Measurements from ENCODE around the gene SCNN1G.

Gene SCNN1G

DNA sequence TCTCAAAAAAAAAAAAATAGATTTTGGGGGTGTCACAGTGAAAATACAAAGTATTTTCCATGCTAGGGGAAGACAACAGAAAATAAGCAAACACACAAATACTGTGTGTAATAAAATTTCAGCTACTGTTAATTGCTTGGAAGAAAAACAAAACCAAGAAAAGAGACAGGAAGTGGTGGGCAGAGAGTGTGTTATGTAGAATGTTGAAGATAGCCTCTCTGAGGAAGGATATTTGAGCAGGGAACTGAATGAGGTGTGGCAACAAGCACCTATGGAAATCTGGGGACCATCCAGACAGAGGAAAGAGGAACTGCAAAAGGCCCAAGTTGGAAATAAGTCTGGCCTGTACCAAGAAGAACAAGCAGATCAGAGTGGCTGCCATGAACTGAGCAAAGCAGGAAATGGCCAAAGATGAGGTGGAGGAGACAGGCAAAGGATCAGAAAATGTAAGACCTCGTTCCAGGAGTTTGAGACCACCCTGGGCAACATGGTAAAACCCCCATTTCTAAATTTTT lies 25.5 kb upstream of the SCNN1G start:
- TF ChIP-seq TCF4 (CRISPR knock-in tag; IDR thresholded peaks at IDR 0.05; ENCODE audit: borderline replicate concordance) (no peak), OSR1 (CRISPR knock-in tag; IDR thresholded peaks at IDR 0.05) (no peak), PATZ1 (CRISPR knock-in tag; IDR thresholded peaks at IDR 0.05; ENCODE audit: borderline replicate concordance) (no peak), BACH2 (CRISPR knock-in tag; IDR thresholded peaks at IDR 0.05; ENCODE audit: borderline replicate concordance) (no peak), CREB5 (CRISPR knock-in tag; IDR thresholded peaks at IDR 0.05; ENCODE audit: low read depth) (no peak), CSDC2 (CRISPR knock-in tag; IDR thresholded peaks at IDR 0.05) (no peak)
- ATAC-seq, result no peak

- TF ChIP-seq ZNF565 (CRISPR knock-in tag; conservative IDR thresholded peaks at IDR 0.05; ENCODE audit: low read depth) (no peak), ARNTL (CRISPR knock-in tag; IDR thresholded peaks at IDR 0.05; ENCODE audit: borderline replicate concordance, low read depth) (no peak), RARB (CRISPR knock-in tag; IDR thresholded peaks at IDR 0.05) (no peak), CREB5 (CRISPR knock-in tag; IDR thresholded peaks at IDR 0.05; ENCODE audit: low read depth) (no peak), TOX (CRISPR knock-in tag; IDR thresholded peaks at IDR 0.05; ENCODE audit: borderline replicate concordance) (no peak), OSR1 (CRISPR knock-in tag; IDR thresholded peaks at IDR 0.05) (no peak), ZC3H10 (CRISPR knock-in tag; IDR thresholded peaks at IDR 0.05) (no peak), CSDC2 (CRISPR knock-in tag; IDR thresholded peaks at IDR 0.05) (no peak), BACH2 (CRISPR knock-in tag; IDR thresholded peaks at IDR 0.05; ENCODE audit: borderline replicate concordance) (no peak), ISL1 (CRISPR knock-in tag; IDR thresholded peaks at IDR 0.05) (no peak), ZNF70 (CRISPR knock-in tag; IDR thresholded peaks at IDR 0.05) (no peak), ZFP3 (CRISPR knock-in tag; IDR thresholded peaks at IDR 0.05) (no peak), ZNF8 (CRISPR knock-in tag; IDR thresholded peaks at IDR 0.05) (no peak), GLIS3 (CRISPR knock-in tag; IDR thresholded peaks at IDR 0.05) (no peak), PPARA (CRISPR knock-in tag; IDR thresholded peaks at IDR 0.05; ENCODE audit: borderline replicate concordance) (no peak), TCF4 (CRISPR knock-in tag; IDR thresholded peaks at IDR 0.05; ENCODE audit: borderline replicate concordance) (no peak), ZFP30 (CRISPR knock-in tag; IDR thresholded peaks at IDR 0.05) (no peak), ESRRG (CRISPR knock-in tag; IDR thresholded peaks at IDR 0.05) (no peak), SNAI2 (CRISPR knock-in tag; IDR thresholded peaks at IDR 0.05) (no peak)
- TF ChIP-seq, protein P1, sequence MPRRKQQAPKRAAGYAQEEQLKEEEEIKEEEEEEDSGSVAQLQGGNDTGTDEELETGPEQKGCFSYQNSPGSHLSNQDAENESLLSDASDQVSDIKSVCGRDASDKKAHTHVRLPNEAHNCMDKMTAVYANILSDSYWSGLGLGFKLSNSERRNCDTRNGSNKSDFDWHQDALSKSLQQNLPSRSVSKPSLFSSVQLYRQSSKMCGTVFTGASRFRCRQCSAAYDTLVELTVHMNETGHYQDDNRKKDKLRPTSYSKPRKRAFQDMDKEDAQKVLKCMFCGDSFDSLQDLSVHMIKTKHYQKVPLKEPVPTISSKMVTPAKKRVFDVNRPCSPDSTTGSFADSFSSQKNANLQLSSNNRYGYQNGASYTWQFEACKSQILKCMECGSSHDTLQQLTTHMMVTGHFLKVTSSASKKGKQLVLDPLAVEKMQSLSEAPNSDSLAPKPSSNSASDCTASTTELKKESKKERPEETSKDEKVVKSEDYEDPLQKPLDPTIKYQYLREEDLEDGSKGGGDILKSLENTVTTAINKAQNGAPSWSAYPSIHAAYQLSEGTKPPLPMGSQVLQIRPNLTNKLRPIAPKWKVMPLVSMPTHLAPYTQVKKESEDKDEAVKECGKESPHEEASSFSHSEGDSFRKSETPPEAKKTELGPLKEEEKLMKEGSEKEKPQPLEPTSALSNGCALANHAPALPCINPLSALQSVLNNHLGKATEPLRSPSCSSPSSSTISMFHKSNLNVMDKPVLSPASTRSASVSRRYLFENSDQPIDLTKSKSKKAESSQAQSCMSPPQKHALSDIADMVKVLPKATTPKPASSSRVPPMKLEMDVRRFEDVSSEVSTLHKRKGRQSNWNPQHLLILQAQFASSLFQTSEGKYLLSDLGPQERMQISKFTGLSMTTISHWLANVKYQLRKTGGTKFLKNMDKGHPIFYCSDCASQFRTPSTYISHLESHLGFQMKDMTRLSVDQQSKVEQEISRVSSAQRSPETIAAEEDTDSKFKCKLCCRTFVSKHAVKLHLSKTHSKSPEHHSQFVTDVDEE (CRISPR knock-in tag; IDR thresholded peaks at IDR 0.05), result no peak
- ATAC-seq, result no peak
Observed at GRCh38 chr16:23158114-23158513, 24.4 kb upstream of the SCNN1G start.

- no peak for TF ChIP-seq TOX (CRISPR knock-in tag; IDR thresholded peaks at IDR 0.05; ENCODE audit: borderline replicate concordance)
- TF ChIP-seq TCF4 (CRISPR knock-in tag; IDR thresholded peaks at IDR 0.05; ENCODE audit: borderline replicate concordance), result no peak
- no peak for TF ChIP-seq ISL1 (CRISPR knock-in tag; IDR thresholded peaks at IDR 0.05)
- TF ChIP-seq CREB5 (CRISPR knock-in tag; IDR thresholded peaks at IDR 0.05; ENCODE audit: low read depth), result no peak
- no peak for TF ChIP-seq GLIS3 (CRISPR knock-in tag; IDR thresholded peaks at IDR 0.05)
- TF ChIP-seq OSR1 (CRISPR knock-in tag; IDR thresholded peaks at IDR 0.05), result no peak
- no peak for TF ChIP-seq ZNF565 (CRISPR knock-in tag; conservative IDR thresholded peaks at IDR 0.05; ENCODE audit: low read depth)
- no peak for ATAC-seq
Observed at GRCh38 chr16:23160082-23160481, 22.5 kb upstream of the SCNN1G start.
